ENCODE measurements around the gene SUPT5H. TPM values are rescaled to one million over a fixed set of nuclear protein-coding genes. Genes with fewer than 3 reads are reported as not detected.

SUPT5H gene
- total RNA-seq, 1 donor from 2014 or later = 160 TPM

DNA sequence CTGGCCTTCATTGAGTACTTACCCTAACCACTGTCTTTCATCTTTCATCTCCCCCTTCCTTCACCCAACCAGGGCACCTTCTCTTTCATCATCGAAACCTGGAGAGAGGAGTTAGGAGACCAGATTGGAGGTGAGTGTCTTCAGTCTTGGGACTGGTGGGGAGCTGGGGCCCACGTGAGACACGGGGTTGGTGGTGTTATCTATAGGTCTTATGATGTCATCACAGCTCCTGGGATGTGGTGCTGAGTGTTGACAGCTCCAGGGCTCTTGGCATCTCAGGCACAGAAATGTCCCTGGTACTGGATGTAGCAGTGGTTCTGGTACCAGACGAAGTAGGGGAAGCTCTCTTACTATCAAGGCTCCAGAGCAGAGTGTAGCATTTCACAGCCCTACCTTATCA lies 55.2 kb downstream of the SUPT5H start:
- Mint-ChIP-seq H3K27ac (ENCODE audit: unreplicated experiment) (peak overlapping the region; percentile 99), H3K9me3 (ENCODE audit: unreplicated experiment) (peaks cover 35% of the 10 kb centered on the region), H3K4me1 (ENCODE audit: low read depth, unreplicated experiment) (peaks cover 36% of the 10 kb centered on the region), H3K27me3 (ENCODE audit: unreplicated experiment) (peaks cover 38% of the 10 kb centered on the region), H3K36me3 (ENCODE audit: unreplicated experiment) (peaks cover 7% of the 10 kb centered on the region), H3K4me3 (ENCODE audit: unreplicated experiment) (peak overlapping the region; percentile 97)
- TF ChIP-seq, protein P1, sequence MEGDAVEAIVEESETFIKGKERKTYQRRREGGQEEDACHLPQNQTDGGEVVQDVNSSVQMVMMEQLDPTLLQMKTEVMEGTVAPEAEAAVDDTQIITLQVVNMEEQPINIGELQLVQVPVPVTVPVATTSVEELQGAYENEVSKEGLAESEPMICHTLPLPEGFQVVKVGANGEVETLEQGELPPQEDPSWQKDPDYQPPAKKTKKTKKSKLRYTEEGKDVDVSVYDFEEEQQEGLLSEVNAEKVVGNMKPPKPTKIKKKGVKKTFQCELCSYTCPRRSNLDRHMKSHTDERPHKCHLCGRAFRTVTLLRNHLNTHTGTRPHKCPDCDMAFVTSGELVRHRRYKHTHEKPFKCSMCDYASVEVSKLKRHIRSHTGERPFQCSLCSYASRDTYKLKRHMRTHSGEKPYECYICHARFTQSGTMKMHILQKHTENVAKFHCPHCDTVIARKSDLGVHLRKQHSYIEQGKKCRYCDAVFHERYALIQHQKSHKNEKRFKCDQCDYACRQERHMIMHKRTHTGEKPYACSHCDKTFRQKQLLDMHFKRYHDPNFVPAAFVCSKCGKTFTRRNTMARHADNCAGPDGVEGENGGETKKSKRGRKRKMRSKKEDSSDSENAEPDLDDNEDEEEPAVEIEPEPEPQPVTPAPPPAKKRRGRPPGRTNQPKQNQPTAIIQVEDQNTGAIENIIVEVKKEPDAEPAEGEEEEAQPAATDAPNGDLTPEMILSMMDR (IDR thresholded peaks at IDR 0.05; ENCODE audit: partially characterized antibody, unreplicated experiment) = no peak
- no peak for DNase-seq

DNA sequence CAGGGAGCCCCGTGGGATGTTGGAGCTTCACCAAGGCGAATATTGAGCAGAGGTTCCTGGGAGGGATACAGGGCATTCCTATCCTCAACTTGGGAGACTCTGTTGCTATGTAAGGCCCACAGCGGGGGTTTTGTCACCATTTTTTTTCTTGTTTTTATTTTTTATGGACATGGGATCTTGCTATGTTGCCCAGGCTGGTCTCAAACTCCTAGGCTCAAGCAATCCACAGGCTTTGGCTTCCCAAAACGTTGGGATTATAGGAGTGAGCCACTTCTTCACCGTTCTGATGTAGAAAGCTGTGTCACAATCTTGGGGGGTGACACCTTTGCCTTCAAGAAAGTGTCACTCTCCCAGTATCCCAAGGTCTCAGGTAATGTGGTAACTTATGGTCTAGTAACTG lies 56.0 kb downstream of the SUPT5H start:
- Mint-ChIP-seq H3K27me3 (ENCODE audit: unreplicated experiment) (peaks cover 42% of the 10 kb centered on the region), H3K9me3 (ENCODE audit: unreplicated experiment) (peaks cover 38% of the 10 kb centered on the region), H3K4me3 (ENCODE audit: unreplicated experiment) (peak overlapping the region; percentile 97), H3K4me1 (ENCODE audit: low read depth, unreplicated experiment) (peaks cover 35% of the 10 kb centered on the region), H3K36me3 (ENCODE audit: unreplicated experiment) (peaks cover 7% of the 10 kb centered on the region), H3K27ac (ENCODE audit: unreplicated experiment) (peak overlapping the region; percentile 99)
- no peak for DNase-seq
- TF ChIP-seq, protein P1 (IDR thresholded peaks at IDR 0.05; ENCODE audit: partially characterized antibody, unreplicated experiment) = no peak

DNA sequence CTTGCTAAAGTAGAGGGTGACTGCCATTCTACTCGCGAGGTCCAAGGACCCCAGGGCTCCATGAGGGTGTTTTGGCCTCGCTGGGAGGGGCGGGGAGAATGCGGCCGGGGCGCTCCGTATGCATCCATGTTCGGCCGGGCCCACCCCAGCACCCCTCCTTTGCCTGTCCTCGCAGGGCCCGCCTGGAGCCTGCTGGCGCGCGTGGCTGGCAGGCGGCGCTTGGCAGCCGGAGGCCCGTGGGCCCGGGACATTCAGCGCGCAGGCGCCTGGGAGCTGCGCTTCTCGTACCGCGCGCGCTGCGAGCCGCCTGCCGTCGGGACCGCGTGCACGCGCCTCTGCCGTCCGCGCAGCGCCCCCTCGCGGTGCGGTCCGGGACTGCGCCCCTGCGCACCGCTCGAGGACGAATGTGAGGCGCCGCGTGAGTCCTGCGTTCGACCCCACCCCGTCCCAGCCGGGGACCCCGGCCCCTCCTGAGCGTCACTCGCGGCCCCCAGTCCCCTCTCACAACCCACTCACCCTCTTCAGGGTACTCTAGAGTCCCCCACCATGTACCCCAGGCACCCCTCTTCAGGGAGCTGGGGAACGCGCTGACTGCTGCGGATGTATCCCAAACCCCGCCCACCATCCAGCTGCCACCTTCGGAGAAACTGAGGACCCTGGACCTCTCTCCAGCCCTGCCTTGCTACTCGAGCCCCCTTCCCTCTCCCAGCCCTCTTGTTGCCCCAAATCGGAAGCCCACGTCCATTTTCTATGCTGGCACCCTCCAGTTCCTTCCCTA lies 57.4 kb downstream of the SUPT5H start:
- Mint-ChIP-seq H3K36me3 (ENCODE audit: unreplicated experiment) (peaks cover 7% of the 10 kb centered on the region), H3K27ac (ENCODE audit: unreplicated experiment) (peak overlapping the region; percentile 82), H3K4me3 (ENCODE audit: unreplicated experiment) (peak overlapping the region; percentile 87), H3K27me3 (ENCODE audit: unreplicated experiment) (peaks cover 44% of the 10 kb centered on the region), H3K9me3 (ENCODE audit: unreplicated experiment) (peaks cover 42% of the 10 kb centered on the region), H3K4me1 (ENCODE audit: low read depth, unreplicated experiment) (peaks cover 42% of the 10 kb centered on the region)
- peak; percentile 87 for DNase-seq
- TF ChIP-seq, protein P1 (IDR thresholded peaks at IDR 0.05; ENCODE audit: partially characterized antibody, unreplicated experiment) = peak; percentile 99

DNA sequence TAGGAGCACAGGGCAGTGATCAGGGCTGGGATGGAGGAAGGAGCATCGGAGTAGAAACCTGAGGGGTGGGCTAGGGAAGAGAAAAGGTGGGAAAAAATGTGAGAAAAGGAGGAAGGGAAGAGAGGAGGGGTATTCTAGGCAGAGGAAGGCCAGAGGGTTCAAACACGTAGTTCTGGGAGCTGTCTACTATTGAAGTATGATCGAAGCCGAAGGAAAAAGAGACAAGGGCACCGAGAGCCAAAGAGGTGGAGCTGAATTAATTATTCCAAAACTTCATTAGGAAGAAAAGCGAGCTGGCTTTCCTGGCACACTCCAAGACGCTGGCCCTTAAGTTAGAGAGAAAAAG lies 61.2 kb downstream of the SUPT5H start:
- no peak for DNase-seq
- Mint-ChIP-seq H3K9me3 (ENCODE audit: unreplicated experiment) (peaks cover 31% of the 10 kb centered on the region), H3K27ac (ENCODE audit: unreplicated experiment) (peak overlapping the region; percentile 77), H3K4me3 (ENCODE audit: unreplicated experiment) (peak overlapping the region; percentile 76), H3K36me3 (ENCODE audit: unreplicated experiment) (no peaks in the 10 kb centered on the region), H3K4me1 (ENCODE audit: low read depth, unreplicated experiment) (peaks cover 39% of the 10 kb centered on the region), H3K27me3 (ENCODE audit: unreplicated experiment) (peaks cover 34% of the 10 kb centered on the region)
- TF ChIP-seq, protein P1 (IDR thresholded peaks at IDR 0.05; ENCODE audit: partially characterized antibody, unreplicated experiment) = no peak

DNA sequence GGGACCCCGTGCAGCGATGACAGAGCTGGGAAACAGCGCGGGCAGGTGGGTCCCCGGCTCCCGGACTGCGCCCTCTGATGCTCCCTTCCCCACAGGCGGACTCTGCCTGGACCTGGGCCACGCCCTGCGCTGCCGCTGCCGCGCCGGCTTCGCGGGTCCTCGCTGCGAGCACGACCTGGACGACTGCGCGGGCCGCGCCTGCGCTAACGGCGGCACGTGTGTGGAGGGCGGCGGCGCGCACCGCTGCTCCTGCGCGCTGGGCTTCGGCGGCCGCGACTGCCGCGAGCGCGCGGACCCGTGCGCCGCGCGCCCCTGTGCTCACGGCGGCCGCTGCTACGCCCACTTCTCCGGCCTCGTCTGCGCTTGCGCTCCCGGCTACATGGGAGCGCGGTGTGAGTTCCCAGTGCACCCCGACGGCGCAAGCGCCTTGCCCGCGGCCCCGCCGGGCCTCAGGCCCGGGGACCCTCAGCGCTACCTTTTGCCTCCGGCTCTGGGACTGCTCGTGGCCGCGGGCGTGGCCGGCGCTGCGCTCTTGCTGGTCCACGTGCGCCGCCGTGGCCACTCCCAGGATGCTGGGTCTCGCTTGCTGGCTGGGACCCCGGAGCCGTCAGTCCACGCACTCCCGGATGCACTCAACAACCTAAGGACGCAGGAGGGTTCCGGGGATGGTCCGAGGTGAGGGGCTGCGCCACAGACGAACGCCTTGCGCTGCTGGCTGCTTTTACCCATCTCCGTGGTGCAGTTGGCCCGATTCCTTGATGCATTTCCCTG lies 61.7 kb downstream of the SUPT5H start:
- Mint-ChIP-seq H3K36me3 (ENCODE audit: unreplicated experiment) (no peaks in the 10 kb centered on the region), H3K9me3 (ENCODE audit: unreplicated experiment) (peaks cover 31% of the 10 kb centered on the region), H3K4me1 (ENCODE audit: low read depth, unreplicated experiment) (peaks cover 39% of the 10 kb centered on the region), H3K4me3 (ENCODE audit: unreplicated experiment) (peak overlapping the region; percentile 76), H3K27ac (ENCODE audit: unreplicated experiment) (peak overlapping the region; percentile 82), H3K27me3 (ENCODE audit: unreplicated experiment) (peaks cover 32% of the 10 kb centered on the region)
- TF ChIP-seq, protein P1 (IDR thresholded peaks at IDR 0.05; ENCODE audit: partially characterized antibody, unreplicated experiment) = no peak
- peak; percentile 86 for DNase-seq

All from glutamatergic neuron (in vitro differentiated cells).